Hepatocyte (in vitro differentiated cells): ENCODE measurements around the gene WDFY2.

Source experiments
- EZH2 ChIP-seq: fragments of 200-600 bp; sonication (generic); IDR thresholded peaks from 2 replicates; pipeline ENCODE4 v1.6.1; 2016; ENCODE audit warnings: antibody characterized with exemption, mild to moderate bottlenecking, borderline replicate concordance
- TF ChIP-seq, protein P1 (sequence below): fragments of 200-600 bp; sonication (generic); IDR thresholded peaks from 2 replicates; pipeline ENCODE4 v1.5.1; 2016; ENCODE audit warnings: antibody characterized with exemption, mild to moderate bottlenecking; ENCODE audit not compliant: poor library complexity

DNA sequence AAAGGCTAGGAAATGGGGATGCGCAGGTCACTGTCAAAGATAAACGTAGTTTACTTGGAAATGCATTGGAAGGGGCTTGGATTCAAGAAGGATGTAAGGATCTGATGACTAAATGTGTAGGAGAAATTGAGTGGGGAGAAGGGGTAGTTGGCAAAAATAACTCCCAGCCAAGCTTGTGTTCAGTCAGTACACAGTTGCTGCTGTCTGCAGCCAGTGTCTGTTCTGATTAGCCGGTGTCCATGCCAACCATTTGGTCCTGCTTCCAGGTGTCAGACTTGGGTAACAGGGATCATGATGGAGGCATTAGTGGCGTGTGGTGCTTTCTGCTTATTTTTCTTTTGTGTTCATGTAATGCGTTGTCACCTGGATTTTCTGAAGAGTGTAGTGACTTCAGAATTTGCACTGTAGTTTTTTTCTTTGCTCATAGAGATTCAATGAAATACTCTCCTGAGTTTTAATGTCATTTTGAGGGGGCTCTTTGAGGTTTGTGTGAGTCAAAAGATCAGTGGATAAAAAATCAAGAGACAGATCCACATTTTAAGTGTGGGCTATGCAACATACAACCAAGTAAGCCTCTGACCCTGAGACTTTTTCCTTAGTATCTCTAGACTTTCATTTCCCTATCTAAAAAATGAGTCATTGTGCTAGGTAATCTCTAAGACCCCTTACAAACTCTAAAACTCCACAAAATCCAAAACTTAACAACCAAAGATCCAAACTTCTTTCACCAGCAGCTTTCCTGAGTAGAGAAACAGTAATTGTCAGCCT, 103.9 kb downstream of the WDFY2 start:
- no peak for TF ChIP-seq EZH2
- TF ChIP-seq, protein P1, sequence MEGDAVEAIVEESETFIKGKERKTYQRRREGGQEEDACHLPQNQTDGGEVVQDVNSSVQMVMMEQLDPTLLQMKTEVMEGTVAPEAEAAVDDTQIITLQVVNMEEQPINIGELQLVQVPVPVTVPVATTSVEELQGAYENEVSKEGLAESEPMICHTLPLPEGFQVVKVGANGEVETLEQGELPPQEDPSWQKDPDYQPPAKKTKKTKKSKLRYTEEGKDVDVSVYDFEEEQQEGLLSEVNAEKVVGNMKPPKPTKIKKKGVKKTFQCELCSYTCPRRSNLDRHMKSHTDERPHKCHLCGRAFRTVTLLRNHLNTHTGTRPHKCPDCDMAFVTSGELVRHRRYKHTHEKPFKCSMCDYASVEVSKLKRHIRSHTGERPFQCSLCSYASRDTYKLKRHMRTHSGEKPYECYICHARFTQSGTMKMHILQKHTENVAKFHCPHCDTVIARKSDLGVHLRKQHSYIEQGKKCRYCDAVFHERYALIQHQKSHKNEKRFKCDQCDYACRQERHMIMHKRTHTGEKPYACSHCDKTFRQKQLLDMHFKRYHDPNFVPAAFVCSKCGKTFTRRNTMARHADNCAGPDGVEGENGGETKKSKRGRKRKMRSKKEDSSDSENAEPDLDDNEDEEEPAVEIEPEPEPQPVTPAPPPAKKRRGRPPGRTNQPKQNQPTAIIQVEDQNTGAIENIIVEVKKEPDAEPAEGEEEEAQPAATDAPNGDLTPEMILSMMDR: no peak
